Non-pigmented ciliary epithelial cell (primary cell): ENCODE data around the gene CLIP4.
"Not testable (repeated sequence)": the region's sequence is repeated elsewhere in the genome, so short reads cannot be mapped to it uniquely, and the experiment has no call there.

Experiments used
- DNase-seq: peaks from one replicate; pipeline ENCODE4 v3.0.0-alpha.2; 2010; ENCODE audit warnings: low read depth

CLIP4 gene

GRCh38 chr2:29100564-29100963, 14.7 kb upstream of the CLIP4 start:
- no peak for DNase-seq

GRCh38 chr2:29104688-29105087, 10.5 kb upstream of the CLIP4 start:
- no peak for DNase-seq

GRCh38 chr2:29105375-29105774, 9.8 kb upstream of the CLIP4 start:
- DNase-seq: no peak

GRCh38 chr2:29106256-29106655, 9.0 kb upstream of the CLIP4 start:
- no peak for DNase-seq

- DNase-seq: no peak
These were observed 8.2 kb upstream of the CLIP4 start for GRCh38 chr2:29106980-29107388.

- DNase-seq: not testable (repeated sequence)
These were observed 7.7 kb upstream of the CLIP4 start for GRCh38 chr2:29107547-29107946.

- no peak for DNase-seq
These were observed 7.0 kb upstream of the CLIP4 start for GRCh38 chr2:29108225-29108624.

GRCh38 chr2:29109246-29109645, 6.0 kb upstream of the CLIP4 start:
- no peak for DNase-seq

GRCh38 chr2:29110916-29111535, 4.2 kb upstream of the CLIP4 start:
- DNase-seq: no peak

GRCh38 chr2:29112379-29112778, 2.8 kb upstream of the CLIP4 start:
- no peak for DNase-seq

GRCh38 chr2:29113027-29113686, 2.1 kb upstream of the CLIP4 start:
- DNase-seq: no peak

GRCh38 chr2:29113891-29114321, 1.3 kb upstream of the CLIP4 start:
- DNase-seq: no peak

GRCh38 chr2:29114586-29114945, 649 bp upstream of the CLIP4 start:
- no peak for DNase-seq

GRCh38 chr2:29115797-29116781, 874 bp downstream of the CLIP4 start:
- no peak for DNase-seq

GRCh38 chr2:29117636-29118303, 2.6 kb downstream of the CLIP4 start:
- no peak for DNase-seq

GRCh38 chr2:29119211-29119610, 4.0 kb downstream of the CLIP4 start:
- DNase-seq: no peak

GRCh38 chr2:29120846-29121245, 5.6 kb downstream of the CLIP4 start:
- no peak for DNase-seq

- no peak for DNase-seq
These were observed 8.6 kb downstream of the CLIP4 start for GRCh38 chr2:29123617-29124349.

GRCh38 chr2:29124504-29124903, 9.3 kb downstream of the CLIP4 start:
- no peak for DNase-seq

- no peak for DNase-seq
These were observed 14.5 kb downstream of the CLIP4 start for GRCh38 chr2:29129586-29130281.

- no peak for DNase-seq
These were observed 15.1 kb downstream of the CLIP4 start for GRCh38 chr2:29130295-29130694.
